Stomach (tissue), 9 donors: ENCODE data around the gene RHOBTB1. TPM values are rescaled to one million over a fixed set of nuclear protein-coding genes. Genes with fewer than 3 reads are reported as not detected.

Source experiments
- DNase-seq, 2 donors: peaks; one replicate each; pipeline versions ENCODE4 v3.0.0 to v3.0.0-alpha.2; 2013 to 2019
- H3K27ac ChIP-seq, 5 donors: fragments of 200-600 bp in 4 of 5; sonication (generic) in 4 of 5; one replicate each; pipeline ENCODE4 v1.5.1; 2013 to 2019; ENCODE audit warnings: mild to moderate bottlenecking in 1 of 5, moderate library complexity in 1 of 5
- H3K27me3 ChIP-seq, 3 donors: fragments of 200-600 bp; sonication (generic); one replicate each; pipeline ENCODE4 v1.5.1; 2017 to 2019; ENCODE audit warnings: mixed run types in 1 of 3
- H3K36me3 ChIP-seq, 4 donors: fragments of 200-600 bp; sonication (generic); 1 replicate in 3 of 4; 2 replicates in 1 of 4; pipeline ENCODE4 v1.5.1; 2016 to 2019
- H3K4me1 ChIP-seq, 4 donors: fragments of 200-600 bp; sonication (generic); one replicate each; pipeline ENCODE4 v1.5.1; 2016 to 2019
- H3K4me3 ChIP-seq, 4 donors: fragments of 200-600 bp; sonication (generic) in 3 of 4; one replicate each; pipeline ENCODE4 v1.5.1; 2016 to 2019; ENCODE audit warnings: mild to moderate bottlenecking in 1 of 4
- H3K9me3 ChIP-seq, 4 donors: fragments of 200-600 bp; sonication (generic); one replicate each; pipeline ENCODE4 v1.5.1; 2016 to 2019
- CTCF ChIP-seq, 7 experiments: fragments of 450-650 bp in 4 of 7; fragments of 200-600 bp in 3 of 7; sonication (generic) in 3 of 7; IDR thresholded peaks; one replicate each; pipeline ENCODE4 v1.5.1; 2016 to 2019; ENCODE audit warnings: antibody characterized with exemption in 7 of 7, control low read depth in 2 of 7, mild to moderate bottlenecking in 1 of 7
- EP300 ChIP-seq: sonication (generic); formaldehyde crosslinking; IDR thresholded peaks from one replicate; pipeline ENCODE4 v1.6.1; 2017; ENCODE audit warnings: antibody characterized with exemption
- POLR2A ChIP-seq, 4 donors: fragments of 450-650 bp; IDR thresholded peaks; one replicate each; pipeline ENCODE4 v1.6.1; 2016; ENCODE audit warnings: antibody characterized with exemption in 4 of 4, control low read depth in 2 of 4, mild to moderate bottlenecking in 1 of 4, moderate library complexity in 1 of 4
- POLR2AphosphoS5 ChIP-seq, 3 donors: sonication (generic); formaldehyde crosslinking; IDR thresholded peaks; one replicate each; pipeline ENCODE4 v1.6.1; 2016; ENCODE audit warnings: antibody characterized with exemption in 3 of 3
- WGBS, 5 donors: extraction: QIAGEN DNeasy Blood & Tissue Kit in 3 of 5; methylation state at CpG; one replicate each; pipeline versions ENCODE4 v1.1.5 to v1.1.7; 2013 to 2018; 5-methylcytosine and 5-hydroxymethylcytosine counted together
- intact Hi-C: fragments of 100-400 bp; cut with DNase I; formaldehyde crosslinking; loops from one replicate; pipeline ENCODE4 v1.15.1; 2023; ENCODE audit warnings: low total_unique reads
- polyA plus RNA-seq, 3 donors: library from polyadenylated mRNA; stranded (reverse); fragments of 200-250 nt; gene quantifications; one replicate each; pipeline ENCODE4 v1.2.3, GENCODE V29; 2013
- total RNA-seq, 5 donors: library from RNA; depleted of rRNA; stranded (reverse); fragments of >200 nt; gene quantifications; one replicate each; pipeline versions ENCODE4 v1.1.0 to v1.2.3, GENCODE V29; 2014 to 2016
- donor health status: healthy with polysubstance abuse.
- donor health status: Bipolar disorder and iron deficiency.
- donor health status: healthy.

RHOBTB1 gene
- total and polyA plus RNA-seq, 8 donors, result 2.3 to 302 (median 21.9) TPM

GRCh38 chr10:60853637-60854036, 90.3 kb downstream of the RHOBTB1 start:
- Histone ChIP-seq H3K4me3 (no peak overlapping the region), H3K4me1 (peaks cover 0 to 7% (median 0%) of the 10 kb centered on the region in 4 donors), H3K9me3 (peaks cover 0 to 13% (median 8%) of the 10 kb centered on the region in 4 donors), H3K36me3 (no peaks in the 10 kb centered on the region), H3K27me3 (no peaks in the 10 kb centered on the region), H3K27ac (no peak overlapping the region)
- intact Hi-C loops, result no loop called here
- TF ChIP-seq CTCF (IDR thresholded peaks at IDR 0.05) (no peak), EP300 (no peak), POLR2AphosphoS5 (IDR thresholded peaks at IDR 0.05) (no peak), POLR2A (IDR thresholded peaks at IDR 0.05) (no peak)
- WGBS, 5 donors, result 80 to 95% (median 85%) methylated on average over 3 of the region's 3 CpGs
- no peak for DNase-seq

- no peak for DNase-seq
- H3K27ac ChIP-seq, result no peak overlapping the region
- TF ChIP-seq CTCF (IDR thresholded peaks at IDR 0.05) (no peak), EP300 (no peak), POLR2A (IDR thresholded peaks at IDR 0.05) (no peak), POLR2AphosphoS5 (IDR thresholded peaks at IDR 0.05) (no peak)
- peaks cover 0 to 13% (median 8%) of the 10 kb centered on the region in 4 donors for H3K9me3 ChIP-seq
- intact Hi-C loops, result no loop called here
- 85 to 97% (median 89%) methylated on average over 4 of the region's 4 CpGs for WGBS, 5 donors
- no peaks in the 10 kb centered on the region for H3K27me3 ChIP-seq
- H3K4me3 ChIP-seq, result no peak overlapping the region
- H3K4me1 ChIP-seq, result peaks cover 0 to 12% (median 4%) of the 10 kb centered on the region in 4 donors
- no peaks in the 10 kb centered on the region for H3K36me3 ChIP-seq
Observed at GRCh38 chr10:60853107-60853506, 90.9 kb downstream of the RHOBTB1 start.

GRCh38 chr10:60849740-60850139, 94.2 kb downstream of the RHOBTB1 start:
- no peak overlapping the region for H3K4me3 ChIP-seq

GRCh38 chr10:60849217-60849616, 94.8 kb downstream of the RHOBTB1 start:
- DNase-seq, result no peak
- WGBS, 5 donors, result 44 to 76% (median 67%) methylated on average over 1 to 3 of the region's 3 CpGs
- peaks cover 0 to 13% (median 6%) of the 10 kb centered on the region in 4 donors for H3K4me1 ChIP-seq
- H3K4me3 ChIP-seq, result no peak overlapping the region
- H3K36me3 ChIP-seq, result no peaks in the 10 kb centered on the region
- peaks cover 0 to 7% (median 0%) of the 10 kb centered on the region in 4 donors for H3K9me3 ChIP-seq
- intact Hi-C loops, result no loop called here
- no peaks in the 10 kb centered on the region for H3K27me3 ChIP-seq
- H3K27ac ChIP-seq, result no peak overlapping the region
- TF ChIP-seq EP300 (no peak), CTCF (IDR thresholded peaks at IDR 0.05) (no peak), POLR2AphosphoS5 (IDR thresholded peaks at IDR 0.05) (no peak)

More at GRCh38 chr10:60849740-60850139, 94.2 kb downstream of the RHOBTB1 start:
- no peaks in the 10 kb centered on the region for H3K36me3 ChIP-seq
- H3K27me3 ChIP-seq, result no peaks in the 10 kb centered on the region
- H3K4me1 ChIP-seq, result peaks cover 0 to 13% (median 6%) of the 10 kb centered on the region in 4 donors
- H3K9me3 ChIP-seq, result peaks cover 0 to 7% (median 0%) of the 10 kb centered on the region in 4 donors
- TF ChIP-seq EP300 (no peak), POLR2A (IDR thresholded peaks at IDR 0.05) (no peak), POLR2AphosphoS5 (IDR thresholded peaks at IDR 0.05) (no peak), CTCF (IDR thresholded peaks at IDR 0.05) (no peak)
- no peak for DNase-seq
- WGBS, 5 donors, result 62 to 80% (median 69%) methylated on average over 1 of the region's 1 CpG
- H3K27ac ChIP-seq, result no peak overlapping the region
- intact Hi-C loops, result no loop called here
